GM21390 (cell line): ENCODE measurements around the gene IL36RN.
"Not testable (repeated sequence)": the region's sequence is repeated elsewhere in the genome, so short reads cannot be mapped to it uniquely, and the experiment has no call there.

Source experiments
- ATAC-seq: cut with Tn5 transposase; IDR thresholded peaks from one replicate; pipeline ENCODE4 v1.9.1; 2021; ENCODE audit not compliant: unreplicated experiment

IL36RN gene

DNA sequence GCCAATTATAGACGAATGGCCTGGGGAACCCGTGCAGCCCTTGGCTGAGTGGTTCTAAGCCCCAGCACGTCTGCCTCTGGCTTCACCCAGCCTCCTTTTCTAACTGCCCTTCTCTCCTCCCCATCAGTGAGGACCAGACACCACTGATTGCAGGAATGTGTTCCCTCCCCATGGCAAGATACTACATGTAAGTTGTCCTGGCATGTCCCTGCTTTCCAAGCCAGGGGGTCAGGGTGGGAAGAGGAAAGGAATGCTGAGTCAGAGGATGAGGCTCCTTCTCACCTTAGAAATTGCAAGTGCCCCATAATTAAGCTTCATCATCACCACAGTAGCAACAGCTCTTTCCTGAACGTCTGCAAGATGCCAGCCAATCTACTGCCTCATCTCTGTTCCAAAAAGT, 13.6 kb downstream of the IL36RN start:
- no peak for ATAC-seq

GRCh38 chr2:113073325-113073834, 14.4 kb downstream of the IL36RN start:
- no peak for ATAC-seq

DNA sequence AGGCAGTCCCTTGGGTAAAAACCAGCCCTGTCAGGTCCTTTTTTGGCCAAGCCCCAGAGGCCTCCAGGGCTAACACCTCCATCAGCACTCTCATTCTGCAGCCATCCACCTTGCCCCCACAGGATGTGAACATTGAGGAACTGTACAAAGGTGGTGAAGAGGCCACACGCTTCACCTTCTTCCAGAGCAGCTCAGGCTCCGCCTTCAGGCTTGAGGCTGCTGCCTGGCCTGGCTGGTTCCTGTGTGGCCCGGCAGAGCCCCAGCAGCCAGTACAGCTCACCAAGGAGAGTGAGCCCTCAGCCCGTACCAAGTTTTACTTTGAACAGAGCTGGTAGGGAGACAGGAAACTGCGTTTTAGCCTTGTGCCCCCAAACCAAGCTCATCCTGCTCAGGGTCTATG, 16.0 kb downstream of the IL36RN start:
- ATAC-seq, result no peak

GRCh38 chr2:113075600-113075999, 16.6 kb downstream of the IL36RN start:
- ATAC-seq, result no peak

- no peak for ATAC-seq
These were observed 18.1 kb downstream of the IL36RN start for GRCh38 chr2:113076954-113077669.

- ATAC-seq, result no peak
These were observed 18.9 kb downstream of the IL36RN start for GRCh38 chr2:113077921-113078320.

DNA sequence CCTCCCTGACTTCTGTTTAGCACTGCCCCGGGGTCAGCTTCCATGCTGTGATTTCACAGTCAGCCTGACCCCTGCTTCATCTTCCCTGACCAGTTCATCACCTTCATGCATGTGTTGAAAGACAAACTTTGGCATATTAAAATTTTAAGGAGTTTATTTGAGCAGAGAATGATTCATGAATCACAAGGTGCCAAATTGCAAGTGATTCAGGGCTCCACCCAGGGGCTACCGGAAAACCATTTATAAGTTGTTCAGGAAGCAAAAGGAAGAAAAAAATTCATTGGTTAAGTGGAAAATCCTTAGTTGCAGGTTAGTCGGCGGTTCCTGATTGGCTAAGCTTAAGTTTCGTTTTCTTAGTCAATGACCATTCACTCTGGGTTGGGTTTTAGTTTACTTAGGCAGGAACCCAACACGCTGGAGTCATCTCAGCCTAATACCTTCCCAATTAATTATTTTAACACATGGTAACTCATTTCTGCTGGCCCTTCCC, 19.4 kb downstream of the IL36RN start:
- ATAC-seq, result no peak

DNA sequence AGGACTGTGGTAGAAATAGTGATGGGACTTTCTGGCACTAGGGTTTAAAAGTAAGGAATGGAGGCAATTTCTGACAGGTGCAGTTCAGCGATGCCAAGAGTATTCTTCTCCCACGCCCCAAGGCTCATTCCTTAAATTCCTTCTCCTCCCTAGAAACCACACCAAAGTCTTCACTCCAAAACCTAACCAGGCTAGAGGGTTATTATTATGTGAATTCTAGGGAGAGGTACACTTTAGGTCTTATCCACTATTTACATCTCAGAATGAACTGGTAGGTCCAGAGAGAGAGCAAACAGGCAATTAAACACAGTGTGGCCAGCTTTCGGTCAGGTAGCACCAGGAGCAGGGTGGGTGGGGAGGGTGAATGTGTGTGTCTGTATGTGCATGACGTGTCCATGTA, 20.1 kb downstream of the IL36RN start:
- no peak for ATAC-seq

GRCh38 chr2:113080134-113080533, 21.1 kb downstream of the IL36RN start:
- ATAC-seq, result no peak

- ATAC-seq, result no peak
These were observed 22.7 kb downstream of the IL36RN start for GRCh38 chr2:113081488-113082210.

DNA sequence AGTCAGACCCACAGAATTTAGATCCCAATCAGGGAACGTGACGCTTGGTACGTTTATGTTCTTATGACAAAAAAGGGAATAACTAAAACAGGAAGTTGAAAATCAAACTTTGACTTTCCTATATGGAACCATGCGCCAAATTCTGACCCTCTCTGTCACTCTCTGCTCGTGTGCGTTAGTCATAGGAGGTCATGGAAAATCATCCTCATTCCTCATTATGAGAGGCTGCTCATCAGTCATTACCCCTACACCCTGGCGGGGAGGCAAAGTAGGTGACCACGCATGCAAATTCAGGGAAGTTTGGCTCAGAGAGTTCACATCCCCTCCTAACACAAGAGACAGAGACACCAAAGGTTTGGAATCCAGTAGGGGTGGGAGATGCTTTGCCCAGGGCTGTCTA, 24.3 kb downstream of the IL36RN start:
- ATAC-seq, result no peak

GRCh38 chr2:113084249-113085000, 25.4 kb downstream of the IL36RN start:
- no peak for ATAC-seq

DNA sequence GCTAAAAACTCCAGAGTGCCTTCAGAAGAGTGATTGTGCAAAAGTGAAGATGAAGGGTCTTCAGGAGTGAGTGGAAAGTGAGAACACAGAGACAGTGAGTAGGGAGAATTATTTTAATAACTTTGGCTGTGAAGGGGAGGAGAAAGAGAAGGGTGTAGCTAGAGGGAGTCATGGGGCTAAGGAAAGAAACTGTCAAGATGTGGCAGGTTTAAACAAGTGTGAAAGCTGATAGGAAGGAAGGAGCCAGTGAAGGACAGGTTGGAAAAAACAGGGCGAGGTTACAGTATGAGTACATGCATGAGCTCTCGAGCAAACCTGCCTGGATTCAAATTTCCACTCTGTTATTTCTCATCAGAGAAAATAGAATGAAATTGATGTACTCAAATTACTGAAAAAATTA, 26.5 kb downstream of the IL36RN start:
- no peak for ATAC-seq

- ATAC-seq, result no peak
These were observed 29.4 kb downstream of the IL36RN start for GRCh38 chr2:113088213-113088992.

GRCh38 chr2:113089916-113090315, 30.9 kb downstream of the IL36RN start:
- ATAC-seq, result no peak

- ATAC-seq, result no peak
These were observed 32.4 kb downstream of the IL36RN start for GRCh38 chr2:113091231-113091896.

DNA sequence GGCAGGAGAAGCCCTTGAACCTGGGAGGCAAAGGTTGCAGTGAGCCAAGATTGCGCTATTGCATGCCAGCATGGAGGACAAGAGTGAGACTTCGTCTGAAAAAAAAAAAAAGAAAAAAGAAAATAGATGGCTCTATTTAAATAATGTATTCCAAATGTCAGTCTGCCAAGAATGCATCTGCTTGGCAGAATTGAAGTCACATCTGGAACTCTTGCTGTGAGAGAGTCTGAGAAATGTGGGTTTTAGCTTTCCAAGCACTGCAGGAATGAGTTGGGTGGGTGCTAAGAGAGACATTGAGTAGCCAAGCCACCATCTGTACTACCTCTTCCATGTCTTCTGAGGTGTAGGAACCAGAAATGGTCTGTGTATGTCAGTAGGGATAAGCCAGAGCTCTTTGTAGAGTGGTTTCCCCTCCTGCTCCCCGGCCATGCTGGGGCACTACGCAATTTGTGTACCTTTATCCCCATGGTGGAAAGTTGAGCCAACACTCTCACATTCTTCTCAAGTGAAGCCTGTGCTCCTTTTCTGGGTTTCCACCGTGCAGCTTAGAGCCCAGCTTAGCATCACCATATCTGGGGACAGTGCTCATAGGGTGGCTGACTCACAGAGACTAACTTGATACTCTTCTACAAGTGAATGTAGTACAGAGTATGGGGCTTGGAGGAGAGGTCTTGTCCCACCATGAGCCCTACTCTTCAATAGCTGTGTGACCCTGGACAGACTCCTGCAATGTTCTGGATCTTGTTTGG, 34.0 kb downstream of the IL36RN start:
- no peak for ATAC-seq

GRCh38 chr2:113093613-113093977, 34.6 kb downstream of the IL36RN start:
- ATAC-seq, result no peak

DNA sequence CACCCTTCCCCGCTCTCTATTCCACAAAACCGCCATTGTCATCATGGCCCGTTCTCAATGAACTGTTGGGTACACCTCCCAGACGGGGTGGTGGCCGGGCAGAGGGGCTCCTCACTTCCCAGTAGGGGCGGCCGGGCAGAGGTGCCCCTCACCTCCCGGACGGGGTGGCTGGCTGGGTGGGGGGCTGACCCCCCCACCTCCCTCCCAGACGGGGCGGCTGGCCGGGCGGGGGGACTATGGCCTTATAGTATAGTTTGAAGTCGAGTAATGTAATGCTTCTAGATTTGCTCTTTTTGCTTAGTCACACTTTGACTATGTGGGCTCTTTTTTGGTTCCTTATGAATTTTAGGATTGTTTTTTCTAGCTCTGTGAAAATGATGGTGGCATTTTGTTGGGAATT, 37.3 kb downstream of the IL36RN start:
- not testable (repeated sequence) for ATAC-seq
